ENCODE results near the gene ELAVL3. TPM values are rescaled to one million over a fixed set of nuclear protein-coding genes. Genes with fewer than 3 reads are reported as not detected.

ELAVL3 gene
- total RNA-seq, 2 donors from 2014 or later = not detected

DNA sequence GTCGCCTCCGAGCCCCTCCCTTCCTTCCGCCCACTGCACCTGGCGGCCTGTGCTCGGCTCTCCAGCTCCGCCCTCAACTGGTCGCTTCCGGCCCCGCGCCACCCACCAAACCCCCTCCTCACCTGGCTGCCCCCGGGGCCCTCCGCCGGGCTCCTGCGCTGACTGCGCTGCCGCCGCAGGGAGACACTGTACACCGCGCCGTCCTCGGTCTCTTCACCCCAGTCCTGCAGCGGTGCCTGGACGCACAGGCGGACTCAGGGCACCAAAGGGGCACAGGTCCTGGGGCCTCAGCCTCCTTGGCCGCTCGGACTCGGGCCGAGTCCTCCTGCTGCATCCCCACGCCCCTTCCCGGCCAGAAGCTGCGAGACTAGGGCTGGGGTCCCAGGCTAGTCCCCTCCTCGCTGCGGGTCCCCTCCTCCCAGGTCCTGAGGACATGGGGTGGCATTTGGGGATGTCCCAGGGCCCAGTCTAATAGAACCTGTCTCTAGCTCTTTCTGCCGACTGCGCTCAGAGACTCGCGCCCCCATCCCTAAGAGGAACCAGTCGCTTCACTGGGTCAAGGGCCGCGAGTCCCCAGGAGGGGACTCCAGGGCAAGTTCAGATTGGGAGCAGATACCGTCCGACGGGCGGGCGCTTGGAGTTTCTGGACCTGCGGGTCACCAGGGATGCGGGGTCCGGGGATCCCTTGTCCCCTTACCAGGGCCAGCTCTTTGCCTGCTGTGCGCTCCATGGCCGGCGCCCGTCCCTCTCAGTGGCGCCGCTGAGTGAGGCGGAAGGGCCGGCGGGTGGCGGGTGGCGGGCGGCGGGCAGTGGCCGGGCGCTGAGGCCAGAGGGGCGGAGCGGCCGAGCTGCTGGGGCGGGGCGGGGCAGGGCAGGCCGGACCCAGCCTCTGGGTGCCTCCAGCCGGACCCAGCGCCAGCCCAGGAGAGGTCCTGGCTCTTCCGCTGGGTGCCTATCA is 62.0 kb downstream of the ELAVL3 start, which contains the start of gene RGL3:
RGL3 (minus strand) TSS at position 766 of the 958 bp plus-strand sequence; CDS start at position 730, 36 bp downstream.
- Histone ChIP-seq H3K9me3 (no peaks in the 10 kb centered on the region), H3K4me3 (peak within 1 kb of the TSS; percentile 39 to 55), H3K27ac (peak within 1 kb of the TSS; percentile 75 to 84 (median 81)), H3K36me3 (replicated peaks in 1 of 2; ENCODE audit: insufficient read depth in 1 of 2, low read depth in 2 of 2) (no peaks in the 10 kb centered on the region), H3K27me3 (no peaks in the 10 kb centered on the region), H3K4me1 (peaks cover 41% of the 10 kb centered on the region)
- ATAC-seq (peak; percentile 73), DNase-seq (peak; percentile 52 to 72 (median 63))
- WGBS, 2 donors = 0 to 2% methylated on average over 9 to 63 of the region's 72 CpGs
- intact Hi-C loops (cut with DNase I) = no loop called here
- peak in 2 of 3 donors; percentile 52 to 53 for TF ChIP-seq POLR2A (IDR thresholded peaks at IDR 0.05)
- TF ChIP-seq, protein P1, sequence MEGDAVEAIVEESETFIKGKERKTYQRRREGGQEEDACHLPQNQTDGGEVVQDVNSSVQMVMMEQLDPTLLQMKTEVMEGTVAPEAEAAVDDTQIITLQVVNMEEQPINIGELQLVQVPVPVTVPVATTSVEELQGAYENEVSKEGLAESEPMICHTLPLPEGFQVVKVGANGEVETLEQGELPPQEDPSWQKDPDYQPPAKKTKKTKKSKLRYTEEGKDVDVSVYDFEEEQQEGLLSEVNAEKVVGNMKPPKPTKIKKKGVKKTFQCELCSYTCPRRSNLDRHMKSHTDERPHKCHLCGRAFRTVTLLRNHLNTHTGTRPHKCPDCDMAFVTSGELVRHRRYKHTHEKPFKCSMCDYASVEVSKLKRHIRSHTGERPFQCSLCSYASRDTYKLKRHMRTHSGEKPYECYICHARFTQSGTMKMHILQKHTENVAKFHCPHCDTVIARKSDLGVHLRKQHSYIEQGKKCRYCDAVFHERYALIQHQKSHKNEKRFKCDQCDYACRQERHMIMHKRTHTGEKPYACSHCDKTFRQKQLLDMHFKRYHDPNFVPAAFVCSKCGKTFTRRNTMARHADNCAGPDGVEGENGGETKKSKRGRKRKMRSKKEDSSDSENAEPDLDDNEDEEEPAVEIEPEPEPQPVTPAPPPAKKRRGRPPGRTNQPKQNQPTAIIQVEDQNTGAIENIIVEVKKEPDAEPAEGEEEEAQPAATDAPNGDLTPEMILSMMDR (IDR thresholded peaks at IDR 0.05) = peak in 3 of 7 experiments; percentile 19 to 23 (median 21)

DNA sequence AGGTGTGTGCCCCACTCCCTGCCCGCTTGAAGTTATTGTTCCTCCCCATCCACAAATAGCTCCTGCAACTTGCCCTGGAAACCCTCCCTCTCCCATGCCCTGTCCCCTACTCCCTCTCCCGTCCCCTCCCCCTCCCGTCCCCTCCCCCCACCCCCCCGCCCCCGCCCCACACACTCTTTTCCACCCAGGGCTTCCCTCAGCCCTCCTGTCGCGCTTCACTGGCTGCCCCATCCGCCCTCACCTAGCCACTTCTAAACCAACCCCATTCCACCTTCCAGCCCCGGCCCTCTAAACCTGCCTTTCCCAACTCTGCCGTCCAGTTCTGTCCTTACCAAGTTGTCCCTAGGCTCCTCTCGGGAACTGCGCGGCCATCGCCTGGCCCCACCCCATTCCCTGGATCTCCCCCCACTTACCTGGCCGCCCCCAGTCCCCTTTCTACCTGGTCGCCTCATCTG is 62.7 kb downstream of the ELAVL3 start:
- Histone ChIP-seq H3K27me3 (no peaks in the 10 kb centered on the region), H3K4me1 (peaks cover 37% of the 10 kb centered on the region), H3K9me3 (no peaks in the 10 kb centered on the region), H3K27ac (peak overlapping the region; percentile 75 to 84 (median 81)), H3K36me3 (replicated peaks in 1 of 2; ENCODE audit: insufficient read depth in 1 of 2, low read depth in 2 of 2) (no peaks in the 10 kb centered on the region), H3K4me3 (peak overlapping the region; percentile 39 to 55)
- TF ChIP-seq, protein P1 (IDR thresholded peaks at IDR 0.05) = no peak
- TF ChIP-seq POLR2A (IDR thresholded peaks at IDR 0.05) = no peak
- WGBS, 2 donors = 4 to 10% methylated on average over 12 to 16 of the region's 16 CpGs
- intact Hi-C loops (cut with DNase I) = no loop called here
- no peak for DNase-seq
- ATAC-seq = no peak

DNA sequence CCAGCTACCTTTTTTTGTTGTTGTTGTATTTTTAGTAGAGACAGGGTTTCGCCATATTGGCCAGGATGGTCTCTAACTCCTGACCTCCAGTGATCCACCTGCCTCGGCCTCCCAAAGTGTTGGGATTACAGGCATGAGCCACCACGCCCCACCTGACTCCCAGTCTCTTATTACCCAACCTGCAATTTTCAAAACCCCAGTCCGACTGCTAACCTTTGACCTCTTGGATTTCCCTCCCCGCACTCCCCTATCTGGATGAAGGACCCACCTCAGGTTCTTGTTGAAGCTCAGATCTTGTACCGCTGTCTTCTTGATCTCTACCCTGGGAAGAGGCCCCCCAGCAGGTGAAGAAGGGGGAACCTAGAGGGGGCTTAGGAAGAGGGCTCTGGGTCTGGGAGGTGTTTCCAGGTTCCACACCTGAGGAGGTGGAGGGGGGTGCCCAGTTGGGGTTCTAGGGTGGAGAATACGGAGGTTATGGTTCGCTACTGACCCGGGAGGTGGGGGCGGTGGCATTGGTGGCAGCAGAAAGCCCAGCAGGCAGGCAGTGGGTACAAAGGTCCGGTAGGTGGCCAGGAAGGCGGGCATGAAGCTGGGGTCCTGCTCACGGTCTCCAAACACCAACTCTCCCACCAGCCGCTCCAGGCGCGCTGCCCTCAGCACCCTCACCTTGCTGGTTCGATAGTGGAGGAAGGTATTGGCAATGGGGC is 64.3 kb downstream of the ELAVL3 start:
- Histone ChIP-seq H3K27ac (no peak overlapping the region), H3K36me3 (replicated peaks in 1 of 2; ENCODE audit: insufficient read depth in 1 of 2, low read depth in 2 of 2) (no peaks in the 10 kb centered on the region), H3K9me3 (no peaks in the 10 kb centered on the region), H3K4me1 (peaks cover 21% of the 10 kb centered on the region), H3K4me3 (no peak overlapping the region), H3K27me3 (no peaks in the 10 kb centered on the region)
- TF ChIP-seq POLR2A (IDR thresholded peaks at IDR 0.05) = no peak
- TF ChIP-seq, protein P1 (IDR thresholded peaks at IDR 0.05) = no peak
- WGBS, 2 donors = 94 to 95% methylated on average over 17 of the region's 17 CpGs
- no peak for ATAC-seq
- intact Hi-C loops (cut with DNase I) = no loop called here
- no peak for DNase-seq

DNA sequence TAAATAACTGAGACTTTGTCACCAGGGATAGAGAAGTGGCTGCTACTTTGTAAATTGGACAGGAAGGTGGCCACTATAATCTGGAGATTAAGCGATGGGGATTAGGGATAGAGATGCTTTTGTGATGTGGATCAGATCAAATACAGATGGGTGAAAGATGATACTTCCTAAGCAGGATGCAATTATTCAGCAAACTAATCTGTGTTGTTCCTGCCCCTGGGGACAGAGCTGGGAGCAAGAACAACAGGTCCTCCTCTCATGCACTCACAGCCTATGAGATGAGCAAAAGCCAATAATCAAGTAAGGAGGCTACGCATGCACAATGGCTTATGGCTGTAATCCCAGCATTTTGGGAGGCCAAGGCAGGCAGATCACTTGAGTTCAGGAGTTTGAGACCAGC is 66.3 kb downstream of the ELAVL3 start:
- 100% methylated on average over 1 to 2 of the region's 2 CpGs for WGBS, 2 donors
- DNase-seq (no peak), ATAC-seq (no peak)
- no peak overlapping the region for H3K27ac ChIP-seq
- H3K36me3 ChIP-seq (replicated peaks in 1 of 2; ENCODE audit: insufficient read depth in 1 of 2, low read depth in 2 of 2) = no peaks in the 10 kb centered on the region
- no peak overlapping the region for H3K4me3 ChIP-seq
- H3K9me3 ChIP-seq = no peaks in the 10 kb centered on the region
- peaks cover 3% of the 10 kb centered on the region for H3K4me1 ChIP-seq
- H3K27me3 ChIP-seq = no peaks in the 10 kb centered on the region
- intact Hi-C loops (cut with DNase I) = no loop called here
- TF ChIP-seq, protein P1 (IDR thresholded peaks at IDR 0.05) = no peak
- no peak for TF ChIP-seq POLR2A (IDR thresholded peaks at IDR 0.05)
